ENCODE measurements around the gene FSHR. TPM values are rescaled to one million over a fixed set of nuclear protein-coding genes. Genes with fewer than 3 reads are reported as not detected.

Gene FSHR
- polyA plus RNA-seq, 4 donors, result not detected

DNA sequence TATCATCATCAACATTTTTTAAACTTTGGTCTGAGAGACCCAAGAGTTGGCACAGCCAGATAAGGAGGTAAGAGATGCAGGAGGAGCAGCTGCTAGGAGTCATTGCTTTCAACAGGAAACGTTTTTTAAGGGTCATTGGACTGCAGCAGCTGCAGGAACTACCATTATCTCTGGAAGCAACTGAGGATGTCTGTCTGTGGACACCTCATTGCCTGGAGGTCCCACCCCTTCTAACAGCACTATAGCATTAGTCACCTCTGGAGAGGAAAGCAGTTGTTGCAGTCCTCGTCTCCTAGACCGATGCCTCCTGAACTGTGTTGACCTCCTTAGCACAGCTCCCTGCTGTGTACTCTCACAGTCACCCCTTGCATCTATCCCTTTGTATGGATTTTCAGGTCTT is 21.5 kb upstream of the FSHR start:
- Histone ChIP-seq H3K36me3 (ENCODE audit: control insufficient read depth in 3 of 3, insufficient read depth in 2 of 3, low read depth in 1 of 3, low read length in 3 of 3) (no peaks in the 10 kb centered on the region), H3K4me1 (ENCODE audit: control insufficient read depth in 3 of 3, insufficient read depth in 2 of 3, low read depth in 1 of 3, low read length in 2 of 3) (no peaks in the 10 kb centered on the region), H3K9me3 (ENCODE audit: control insufficient read depth in 2 of 2, insufficient read depth in 1 of 2, low read depth in 1 of 2, low read length in 1 of 2) (peaks cover 0 to 5% of the 10 kb centered on the region in 2 donors), H3K27me3 (ENCODE audit: control insufficient read depth in 3 of 3, insufficient read depth in 3 of 3, low read length in 3 of 3) (no peaks in the 10 kb centered on the region), H3K27ac (ENCODE audit: low read depth in 1 of 3, low read length in 2 of 3) (no peak overlapping the region), H3K4me3 (ENCODE audit: low read depth in 1 of 3, low read length in 3 of 3) (no peak overlapping the region)
- 53 to 66% (median 55%) methylated on average over 3 of the region's 3 CpGs for WGBS, 3 donors
- FAIRE-seq, result no peak
- no peak for DNase-seq

DNA sequence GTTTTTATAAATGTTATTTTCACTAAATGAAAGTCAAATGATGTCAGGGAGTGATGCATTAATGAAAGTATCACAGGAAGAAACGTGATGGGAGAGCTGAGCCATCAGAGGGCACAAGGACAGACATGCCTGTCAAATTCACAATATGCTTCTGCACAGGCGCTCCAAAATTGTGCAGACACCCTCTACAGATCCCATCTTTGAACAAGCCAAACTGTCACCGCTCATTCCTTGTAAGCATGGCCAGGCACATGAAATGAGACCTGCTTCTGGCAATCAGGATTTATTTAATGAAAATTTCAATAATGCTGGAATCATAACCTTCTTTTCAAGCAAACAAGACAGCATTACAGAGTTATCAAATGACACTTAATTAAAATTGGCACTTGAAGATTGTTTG is 20.4 kb upstream of the FSHR start:
- no peak for DNase-seq
- H3K4me1 ChIP-seq (ENCODE audit: control insufficient read depth in 3 of 3, insufficient read depth in 2 of 3, low read depth in 1 of 3, low read length in 2 of 3), result no peaks in the 10 kb centered on the region
- H3K27ac ChIP-seq (ENCODE audit: low read depth in 1 of 3, low read length in 2 of 3), result no peak overlapping the region
- H3K4me3 ChIP-seq (ENCODE audit: low read depth in 1 of 3, low read length in 3 of 3), result no peak overlapping the region
- H3K9me3 ChIP-seq (ENCODE audit: control insufficient read depth in 2 of 2, insufficient read depth in 1 of 2, low read depth in 1 of 2, low read length in 1 of 2), result peaks cover 0 to 10% of the 10 kb centered on the region in 2 donors
- FAIRE-seq, result no peak
- H3K27me3 ChIP-seq (ENCODE audit: control insufficient read depth in 3 of 3, insufficient read depth in 3 of 3, low read length in 3 of 3), result no peaks in the 10 kb centered on the region
- 66 to 76% (median 71%) methylated on average over 3 of the region's 3 CpGs for WGBS, 3 donors
- no peaks in the 10 kb centered on the region for H3K36me3 ChIP-seq (ENCODE audit: control insufficient read depth in 3 of 3, insufficient read depth in 2 of 3, low read depth in 1 of 3, low read length in 3 of 3)

DNA sequence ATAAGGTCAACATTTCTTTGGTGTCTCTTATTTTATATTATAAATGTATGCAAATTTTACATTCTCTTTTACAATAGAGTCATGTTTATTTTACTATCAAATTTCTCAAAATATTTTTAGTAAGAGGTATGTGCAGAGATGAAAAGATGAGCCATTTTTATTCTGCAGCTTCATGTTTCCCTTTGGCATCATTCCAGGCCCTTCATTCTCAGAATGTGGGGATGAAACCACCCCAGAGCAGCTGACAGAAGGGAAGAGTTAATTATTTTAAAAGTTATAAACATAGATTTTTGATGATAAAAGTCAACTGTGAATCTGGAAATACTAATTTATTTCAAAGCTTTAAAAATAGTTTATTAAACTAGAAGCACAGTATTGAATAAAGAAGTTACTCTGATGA is 12.8 kb upstream of the FSHR start:
- H3K27me3 ChIP-seq (ENCODE audit: control insufficient read depth in 3 of 3, insufficient read depth in 3 of 3, low read length in 3 of 3), result no peaks in the 10 kb centered on the region
- H3K9me3 ChIP-seq (ENCODE audit: control insufficient read depth in 2 of 2, insufficient read depth in 1 of 2, low read depth in 1 of 2, low read length in 1 of 2), result peaks cover 0 to 5% of the 10 kb centered on the region in 2 donors
- H3K4me3 ChIP-seq (ENCODE audit: low read depth in 1 of 3, low read length in 3 of 3), result no peak overlapping the region
- H3K36me3 ChIP-seq (ENCODE audit: control insufficient read depth in 3 of 3, insufficient read depth in 2 of 3, low read depth in 1 of 3, low read length in 3 of 3), result no peaks in the 10 kb centered on the region
- no peak overlapping the region for H3K27ac ChIP-seq (ENCODE audit: low read depth in 1 of 3, low read length in 2 of 3)
- FAIRE-seq, result no peak
- no peaks in the 10 kb centered on the region for H3K4me1 ChIP-seq (ENCODE audit: control insufficient read depth in 3 of 3, insufficient read depth in 2 of 3, low read depth in 1 of 3, low read length in 2 of 3)
- DNase-seq, result no peak

DNA sequence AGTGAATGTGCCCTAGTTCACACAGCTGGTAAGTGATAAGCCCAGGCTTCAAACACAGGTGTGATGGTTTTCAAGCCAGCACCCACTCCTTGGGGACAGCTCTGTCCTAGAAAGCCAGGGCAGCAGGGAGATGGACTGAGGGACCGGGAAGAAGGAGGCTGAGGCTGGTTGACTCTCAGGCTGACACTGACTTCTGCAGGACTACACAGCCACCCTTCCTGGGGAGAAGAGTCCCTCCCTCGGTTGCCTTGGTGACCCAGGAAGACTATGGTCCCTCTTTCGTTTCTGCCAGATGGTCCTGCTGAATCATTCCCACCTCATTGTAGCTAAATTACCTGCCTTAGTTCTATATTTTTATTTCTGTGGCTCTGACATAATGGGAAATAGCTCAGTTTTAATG is 11.3 kb upstream of the FSHR start:
- WGBS, 3 donors, result 45 to 58% (median 50%) methylated on average over 3 of the region's 3 CpGs
- Histone ChIP-seq H3K4me3 (ENCODE audit: low read depth in 1 of 3, low read length in 3 of 3) (no peak overlapping the region), H3K4me1 (ENCODE audit: control insufficient read depth in 3 of 3, insufficient read depth in 2 of 3, low read depth in 1 of 3, low read length in 2 of 3) (no peaks in the 10 kb centered on the region), H3K36me3 (ENCODE audit: control insufficient read depth in 3 of 3, insufficient read depth in 2 of 3, low read depth in 1 of 3, low read length in 3 of 3) (no peaks in the 10 kb centered on the region), H3K9me3 (ENCODE audit: control insufficient read depth in 2 of 2, insufficient read depth in 1 of 2, low read depth in 1 of 2, low read length in 1 of 2) (peaks cover 0 to 5% of the 10 kb centered on the region in 2 donors), H3K27me3 (ENCODE audit: control insufficient read depth in 3 of 3, insufficient read depth in 3 of 3, low read length in 3 of 3) (no peaks in the 10 kb centered on the region), H3K27ac (ENCODE audit: low read depth in 1 of 3, low read length in 2 of 3) (no peak overlapping the region)
- FAIRE-seq (no peak), DNase-seq (no peak)

DNA sequence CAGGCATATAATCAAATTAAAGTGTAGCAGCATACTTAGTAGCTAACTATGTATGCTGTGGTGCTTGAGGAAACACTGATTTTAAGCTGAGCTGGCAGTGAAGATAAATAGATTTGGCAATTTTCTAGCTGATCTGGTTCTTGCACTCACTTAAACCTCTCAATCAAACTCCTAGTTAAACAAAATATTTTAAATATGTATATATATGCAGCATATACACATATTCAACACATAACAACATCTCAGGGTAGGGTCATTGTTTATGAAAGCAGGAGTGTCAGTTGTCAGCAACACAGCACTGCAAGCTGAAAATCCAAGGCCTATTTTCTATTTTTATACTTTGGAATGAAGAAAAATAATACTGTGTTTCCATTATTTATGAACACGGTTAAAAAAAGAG is 10.4 kb upstream of the FSHR start:
- Histone ChIP-seq H3K9me3 (ENCODE audit: control insufficient read depth in 2 of 2, insufficient read depth in 1 of 2, low read depth in 1 of 2, low read length in 1 of 2) (no peaks in the 10 kb centered on the region), H3K36me3 (ENCODE audit: control insufficient read depth in 3 of 3, insufficient read depth in 2 of 3, low read depth in 1 of 3, low read length in 3 of 3) (no peaks in the 10 kb centered on the region), H3K4me1 (ENCODE audit: control insufficient read depth in 3 of 3, insufficient read depth in 2 of 3, low read depth in 1 of 3, low read length in 2 of 3) (no peaks in the 10 kb centered on the region), H3K27ac (ENCODE audit: low read depth in 1 of 3, low read length in 2 of 3) (no peak overlapping the region), H3K27me3 (ENCODE audit: control insufficient read depth in 3 of 3, insufficient read depth in 3 of 3, low read length in 3 of 3) (no peaks in the 10 kb centered on the region), H3K4me3 (ENCODE audit: low read depth in 1 of 3, low read length in 3 of 3) (no peak overlapping the region)
- no peak for FAIRE-seq
- DNase-seq, result no peak
- 47 to 69% (median 56%) methylated on average over 1 of the region's 1 CpG for WGBS, 3 donors

- H3K27ac ChIP-seq (ENCODE audit: low read depth in 1 of 3, low read length in 2 of 3), result no peak overlapping the region
- no peak for DNase-seq
- 79 to 91% (median 88%) methylated on average over 1 of the region's 1 CpG for whole genome bisulfite sequencing, 3 donors
Observed at GRCh38 chr2:49162151-49162550, 7.8 kb upstream of the FSHR start.

DNA sequence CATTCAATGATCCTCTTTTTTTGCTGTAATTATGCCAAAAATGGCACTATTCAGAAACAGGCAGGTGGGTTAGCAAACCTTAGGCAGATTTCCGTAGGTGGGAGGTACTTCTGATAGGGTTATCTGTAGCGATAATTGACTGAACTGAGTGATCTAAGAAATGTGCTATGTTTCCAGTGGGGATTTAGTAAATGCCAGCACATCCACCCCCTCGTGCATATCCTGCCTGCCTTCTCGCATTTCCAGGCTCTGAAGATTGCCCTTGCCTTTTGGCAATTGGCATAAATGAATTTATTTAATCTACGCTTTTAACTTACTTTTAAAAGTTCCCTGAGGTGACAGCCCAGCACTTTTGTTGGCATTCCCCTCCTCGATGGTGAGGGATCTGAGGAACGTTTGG is 576 bp upstream of the FSHR start:
- H3K4me3 ChIP-seq (ENCODE audit: low read depth in 1 of 3, low read length in 3 of 3), result no peak overlapping the region
- H3K27ac ChIP-seq (ENCODE audit: low read depth in 1 of 3, low read length in 2 of 3), result no peak overlapping the region
- no peaks in the 10 kb centered on the region for H3K9me3 ChIP-seq (ENCODE audit: control insufficient read depth in 2 of 2, insufficient read depth in 1 of 2, low read depth in 1 of 2, low read length in 1 of 2)
- no peak for DNase-seq
- no peaks in the 10 kb centered on the region for H3K27me3 ChIP-seq (ENCODE audit: control insufficient read depth in 3 of 3, insufficient read depth in 3 of 3, low read length in 3 of 3)
- no peaks in the 10 kb centered on the region for H3K36me3 ChIP-seq (ENCODE audit: control insufficient read depth in 3 of 3, insufficient read depth in 2 of 3, low read depth in 1 of 3, low read length in 3 of 3)
- H3K4me1 ChIP-seq (ENCODE audit: control insufficient read depth in 3 of 3, insufficient read depth in 2 of 3, low read depth in 1 of 3, low read length in 2 of 3), result no peaks in the 10 kb centered on the region
- WGBS, 3 donors, result 23 to 49% (median 37%) methylated on average over 7 of the region's 7 CpGs
- no peak for FAIRE-seq

More at GRCh38 chr2:49162151-49162550, 7.8 kb upstream of the FSHR start:
- H3K9me3 ChIP-seq (ENCODE audit: control insufficient read depth in 2 of 2, insufficient read depth in 1 of 2, low read depth in 1 of 2, low read length in 1 of 2), result no peaks in the 10 kb centered on the region
- no peaks in the 10 kb centered on the region for H3K27me3 ChIP-seq (ENCODE audit: control insufficient read depth in 3 of 3, insufficient read depth in 3 of 3, low read length in 3 of 3)
- no peaks in the 10 kb centered on the region for H3K36me3 ChIP-seq (ENCODE audit: control insufficient read depth in 3 of 3, insufficient read depth in 2 of 3, low read depth in 1 of 3, low read length in 3 of 3)
- no peaks in the 10 kb centered on the region for H3K4me1 ChIP-seq (ENCODE audit: control insufficient read depth in 3 of 3, insufficient read depth in 2 of 3, low read depth in 1 of 3, low read length in 2 of 3)
- no peak for FAIRE-seq
- no peak overlapping the region for H3K4me3 ChIP-seq (ENCODE audit: low read depth in 1 of 3, low read length in 3 of 3)

DNA sequence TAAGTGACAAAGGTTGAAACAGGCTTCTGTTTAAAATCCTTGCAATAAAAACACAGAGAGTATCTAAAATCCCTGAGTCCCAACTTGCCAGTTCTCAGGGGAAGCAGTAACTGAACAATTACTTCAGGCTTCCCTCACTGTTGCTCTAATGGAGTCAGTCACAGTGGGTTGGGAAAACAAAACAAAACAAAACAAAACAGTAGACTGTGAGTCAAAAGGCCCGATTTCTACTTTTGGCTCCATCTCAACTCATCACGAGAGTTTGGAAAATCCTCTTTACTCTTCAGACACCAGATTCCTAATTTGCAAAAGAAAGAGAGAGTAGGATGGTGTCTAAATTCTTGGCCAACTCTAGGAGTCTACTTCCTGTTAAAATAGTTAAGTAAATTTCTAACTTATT is 1.1 kb downstream of the FSHR start:
- H3K36me3 ChIP-seq (ENCODE audit: control insufficient read depth in 3 of 3, insufficient read depth in 2 of 3, low read depth in 1 of 3, low read length in 3 of 3), result no peaks in the 10 kb centered on the region
- H3K9me3 ChIP-seq (ENCODE audit: control insufficient read depth in 2 of 2, insufficient read depth in 1 of 2, low read depth in 1 of 2, low read length in 1 of 2), result no peaks in the 10 kb centered on the region
- 54 to 75% (median 62%) methylated on average over 2 of the region's 2 CpGs for WGBS, 3 donors
- H3K4me3 ChIP-seq (ENCODE audit: low read depth in 1 of 3, low read length in 3 of 3), result no peak overlapping the region
- DNase-seq (no peak), FAIRE-seq (no peak)
- H3K4me1 ChIP-seq (ENCODE audit: control insufficient read depth in 3 of 3, insufficient read depth in 2 of 3, low read depth in 1 of 3, low read length in 2 of 3), result no peaks in the 10 kb centered on the region
- no peak overlapping the region for H3K27ac ChIP-seq (ENCODE audit: low read depth in 1 of 3, low read length in 2 of 3)
- no peaks in the 10 kb centered on the region for H3K27me3 ChIP-seq (ENCODE audit: control insufficient read depth in 3 of 3, insufficient read depth in 3 of 3, low read length in 3 of 3)

DNA sequence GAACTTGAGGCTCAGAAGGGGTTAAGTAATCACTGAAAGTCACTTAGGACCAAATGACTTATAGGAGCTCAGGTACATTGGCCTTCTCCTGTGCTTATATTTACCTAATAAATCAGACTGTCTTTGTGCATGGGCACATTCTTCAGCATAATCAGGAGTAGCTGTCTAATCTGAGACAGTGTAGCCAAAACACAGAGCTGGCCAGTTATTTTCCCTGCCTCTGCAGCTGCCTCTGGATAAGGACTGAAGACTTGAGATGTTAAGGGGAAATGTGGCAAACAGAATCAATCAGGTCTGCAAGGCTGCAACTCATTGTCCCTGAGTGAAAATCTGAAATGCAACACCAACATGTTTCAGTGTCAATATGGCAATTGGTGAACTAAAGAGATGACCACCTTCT is 1.5 kb downstream of the FSHR start:
- Histone ChIP-seq H3K36me3 (ENCODE audit: control insufficient read depth in 3 of 3, insufficient read depth in 2 of 3, low read depth in 1 of 3, low read length in 3 of 3) (no peaks in the 10 kb centered on the region), H3K9me3 (ENCODE audit: control insufficient read depth in 2 of 2, insufficient read depth in 1 of 2, low read depth in 1 of 2, low read length in 1 of 2) (no peaks in the 10 kb centered on the region), H3K27ac (ENCODE audit: low read depth in 1 of 3, low read length in 2 of 3) (no peak overlapping the region), H3K27me3 (ENCODE audit: control insufficient read depth in 3 of 3, insufficient read depth in 3 of 3, low read length in 3 of 3) (no peaks in the 10 kb centered on the region), H3K4me3 (ENCODE audit: low read depth in 1 of 3, low read length in 3 of 3) (no peak overlapping the region), H3K4me1 (ENCODE audit: control insufficient read depth in 3 of 3, insufficient read depth in 2 of 3, low read depth in 1 of 3, low read length in 2 of 3) (no peaks in the 10 kb centered on the region)
- FAIRE-seq (no peak), DNase-seq (no peak)

Data from small intestine (tissue), 7 donors.